Measurements from ENCODE around the gene MPND. TPM values are rescaled to one million over a fixed set of nuclear protein-coding genes. Genes with fewer than 3 reads are reported as not detected.

The MPND gene
- total and polyA plus RNA-seq, 2 of the 13 experiments (the other 11 are each of a cell fraction or from before 2014, with no cell fraction given): 10.8 to 15.8 TPM

DNA sequence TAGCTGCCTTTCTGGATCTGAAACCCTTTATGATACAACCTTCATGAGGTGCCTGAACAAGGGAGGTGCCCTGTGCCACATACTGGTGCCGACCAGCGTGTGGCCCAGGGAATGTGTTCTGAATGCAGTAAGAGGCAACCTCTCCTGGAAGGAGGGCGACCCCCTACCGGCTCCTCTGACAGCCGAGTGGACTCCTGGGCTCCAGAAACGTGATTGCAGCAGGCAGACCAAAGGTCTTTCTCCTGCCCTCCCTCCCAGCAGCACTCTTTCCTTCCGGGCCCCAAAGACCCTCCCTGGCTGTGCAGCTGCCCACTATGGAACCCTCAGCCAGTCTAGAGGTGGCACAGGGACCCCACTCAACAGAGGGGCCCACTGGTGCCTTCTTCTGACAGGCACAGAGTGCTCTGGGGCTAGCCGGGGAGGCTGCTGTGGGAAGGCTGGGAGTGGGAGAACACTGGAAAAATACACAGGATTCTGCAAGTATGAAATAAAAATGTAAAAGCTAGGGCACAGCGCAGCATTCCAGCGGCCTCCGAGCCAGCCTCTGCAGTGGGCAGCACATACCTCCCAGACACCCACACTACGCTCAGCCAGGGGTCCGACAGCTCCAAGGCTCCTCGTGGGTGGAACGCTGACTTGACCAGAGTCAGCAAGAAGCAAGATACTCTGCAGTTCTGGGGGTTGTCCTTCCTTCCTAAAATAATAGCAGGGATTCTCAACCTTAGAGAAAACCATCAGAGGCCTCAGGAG lies 42.1 kb downstream of the MPND start (continued):
- TF ChIP-seq ZNF672 (CRISPR knock-in tag; IDR thresholded peaks at IDR 0.05) (no peak), SP2 (CRISPR knock-in tag; IDR thresholded peaks at IDR 0.05) (no peak), NFE2L1 (CRISPR knock-in tag; IDR thresholded peaks at IDR 0.05; ENCODE audit: borderline replicate concordance) (no peak), ZNF557 (CRISPR knock-in tag; IDR thresholded peaks at IDR 0.05) (no peak), ZNF335 (CRISPR knock-in tag; IDR thresholded peaks at IDR 0.05) (no peak), HNRNPK (IDR thresholded peaks at IDR 0.05; ENCODE audit: low read depth, low read length, poor library complexity, severe bottlenecking) (no peak), RFX1 (IDR thresholded peaks at IDR 0.05) (no peak), ZSCAN29 (CRISPR knock-in tag; conservative IDR thresholded peaks at IDR 0.05) (no peak), ZEB1 (IDR thresholded peaks at IDR 0.05; ENCODE audit: insufficient replicate concordance, low read depth) (no peak), ZNF124 (CRISPR knock-in tag; IDR thresholded peaks at IDR 0.05) (no peak), ZFP36L1 (CRISPR knock-in tag; IDR thresholded peaks at IDR 0.05) (no peak)
- TF ChIP-seq, protein P1, sequence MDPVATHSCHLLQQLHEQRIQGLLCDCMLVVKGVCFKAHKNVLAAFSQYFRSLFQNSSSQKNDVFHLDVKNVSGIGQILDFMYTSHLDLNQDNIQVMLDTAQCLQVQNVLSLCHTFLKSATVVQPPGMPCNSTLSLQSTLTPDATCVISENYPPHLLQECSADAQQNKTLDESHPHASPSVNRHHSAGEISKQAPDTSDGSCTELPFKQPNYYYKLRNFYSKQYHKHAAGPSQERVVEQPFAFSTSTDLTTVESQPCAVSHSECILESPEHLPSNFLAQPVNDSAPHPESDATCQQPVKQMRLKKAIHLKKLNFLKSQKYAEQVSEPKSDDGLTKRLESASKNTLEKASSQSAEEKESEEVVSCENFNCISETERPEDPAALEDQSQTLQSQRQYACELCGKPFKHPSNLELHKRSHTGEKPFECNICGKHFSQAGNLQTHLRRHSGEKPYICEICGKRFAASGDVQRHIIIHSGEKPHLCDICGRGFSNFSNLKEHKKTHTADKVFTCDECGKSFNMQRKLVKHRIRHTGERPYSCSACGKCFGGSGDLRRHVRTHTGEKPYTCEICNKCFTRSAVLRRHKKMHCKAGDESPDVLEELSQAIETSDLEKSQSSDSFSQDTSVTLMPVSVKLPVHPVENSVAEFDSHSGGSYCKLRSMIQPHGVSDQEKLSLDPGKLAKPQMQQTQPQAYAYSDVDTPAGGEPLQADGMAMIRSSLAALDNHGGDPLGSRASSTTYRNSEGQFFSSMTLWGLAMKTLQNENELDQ (CRISPR knock-in tag; IDR thresholded peaks at IDR 0.05; ENCODE audit: borderline replicate concordance): no peak
- TF ChIP-seq, protein P2, sequence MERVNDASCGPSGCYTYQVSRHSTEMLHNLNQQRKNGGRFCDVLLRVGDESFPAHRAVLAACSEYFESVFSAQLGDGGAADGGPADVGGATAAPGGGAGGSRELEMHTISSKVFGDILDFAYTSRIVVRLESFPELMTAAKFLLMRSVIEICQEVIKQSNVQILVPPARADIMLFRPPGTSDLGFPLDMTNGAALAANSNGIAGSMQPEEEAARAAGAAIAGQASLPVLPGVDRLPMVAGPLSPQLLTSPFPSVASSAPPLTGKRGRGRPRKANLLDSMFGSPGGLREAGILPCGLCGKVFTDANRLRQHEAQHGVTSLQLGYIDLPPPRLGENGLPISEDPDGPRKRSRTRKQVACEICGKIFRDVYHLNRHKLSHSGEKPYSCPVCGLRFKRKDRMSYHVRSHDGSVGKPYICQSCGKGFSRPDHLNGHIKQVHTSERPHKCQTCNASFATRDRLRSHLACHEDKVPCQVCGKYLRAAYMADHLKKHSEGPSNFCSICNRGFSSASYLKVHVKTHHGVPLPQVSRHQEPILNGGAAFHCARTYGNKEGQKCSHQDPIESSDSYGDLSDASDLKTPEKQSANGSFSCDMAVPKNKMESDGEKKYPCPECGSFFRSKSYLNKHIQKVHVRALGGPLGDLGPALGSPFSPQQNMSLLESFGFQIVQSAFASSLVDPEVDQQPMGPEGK (CRISPR knock-in tag; IDR thresholded peaks at IDR 0.05): peak; percentile 24; the same call in 1 of the 2 replicates
- TF ChIP-seq, protein P3, sequence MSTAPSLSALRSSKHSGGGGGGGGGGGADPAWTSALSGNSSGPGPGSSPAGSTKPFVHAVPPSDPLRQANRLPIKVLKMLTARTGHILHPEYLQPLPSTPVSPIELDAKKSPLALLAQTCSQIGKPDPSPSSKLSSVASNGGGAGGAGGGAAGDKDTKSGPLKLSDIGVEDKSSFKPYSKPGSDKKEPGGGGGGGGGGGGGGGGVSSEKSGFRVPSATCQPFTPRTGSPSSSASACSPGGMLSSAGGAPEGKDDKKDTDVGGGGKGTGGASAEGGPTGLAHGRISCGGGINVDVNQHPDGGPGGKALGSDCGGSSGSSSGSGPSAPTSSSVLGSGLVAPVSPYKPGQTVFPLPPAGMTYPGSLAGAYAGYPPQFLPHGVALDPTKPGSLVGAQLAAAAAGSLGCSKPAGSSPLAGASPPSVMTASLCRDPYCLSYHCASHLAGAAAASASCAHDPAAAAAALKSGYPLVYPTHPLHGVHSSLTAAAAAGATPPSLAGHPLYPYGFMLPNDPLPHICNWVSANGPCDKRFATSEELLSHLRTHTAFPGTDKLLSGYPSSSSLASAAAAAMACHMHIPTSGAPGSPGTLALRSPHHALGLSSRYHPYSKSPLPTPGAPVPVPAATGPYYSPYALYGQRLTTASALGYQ (CRISPR knock-in tag; IDR thresholded peaks at IDR 0.05): no peak
- TF ChIP-seq, protein P4, sequence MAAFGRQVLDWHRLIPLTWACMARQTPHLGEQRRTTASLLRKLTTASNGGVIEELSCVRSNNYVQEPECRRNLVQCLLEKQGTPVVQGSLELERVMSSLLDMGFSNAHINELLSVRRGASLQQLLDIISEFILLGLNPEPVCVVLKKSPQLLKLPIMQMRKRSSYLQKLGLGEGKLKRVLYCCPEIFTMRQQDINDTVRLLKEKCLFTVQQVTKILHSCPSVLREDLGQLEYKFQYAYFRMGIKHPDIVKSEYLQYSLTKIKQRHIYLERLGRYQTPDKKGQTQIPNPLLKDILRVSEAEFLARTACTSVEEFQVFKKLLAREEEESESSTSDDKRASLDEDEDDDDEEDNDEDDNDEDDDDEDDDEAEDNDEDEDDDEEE (CRISPR knock-in tag; IDR thresholded peaks at IDR 0.05): no peak
- TF ChIP-seq, protein P5, sequence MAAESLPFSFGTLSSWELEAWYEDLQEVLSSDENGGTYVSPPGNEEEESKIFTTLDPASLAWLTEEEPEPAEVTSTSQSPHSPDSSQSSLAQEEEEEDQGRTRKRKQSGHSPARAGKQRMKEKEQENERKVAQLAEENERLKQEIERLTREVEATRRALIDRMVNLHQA (CRISPR knock-in tag; IDR thresholded peaks at IDR 0.05): no peak
- TF ChIP-seq, protein P6, sequence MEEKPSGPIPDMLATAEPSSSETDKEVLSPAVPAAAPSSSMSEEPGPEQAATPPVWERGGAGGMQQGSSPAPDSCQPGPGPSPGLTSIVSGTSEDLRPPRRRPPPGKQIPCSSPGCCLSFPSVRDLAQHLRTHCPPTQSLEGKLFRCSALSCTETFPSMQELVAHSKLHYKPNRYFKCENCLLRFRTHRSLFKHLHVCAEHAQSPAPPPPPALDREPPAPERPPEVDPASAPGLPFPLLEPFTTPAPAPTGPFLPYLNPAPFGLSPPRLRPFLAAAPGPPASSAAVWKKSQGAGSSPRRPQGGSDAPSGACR (CRISPR knock-in tag; IDR thresholded peaks at IDR 0.05): no peak
- TF ChIP-seq, protein P7, sequence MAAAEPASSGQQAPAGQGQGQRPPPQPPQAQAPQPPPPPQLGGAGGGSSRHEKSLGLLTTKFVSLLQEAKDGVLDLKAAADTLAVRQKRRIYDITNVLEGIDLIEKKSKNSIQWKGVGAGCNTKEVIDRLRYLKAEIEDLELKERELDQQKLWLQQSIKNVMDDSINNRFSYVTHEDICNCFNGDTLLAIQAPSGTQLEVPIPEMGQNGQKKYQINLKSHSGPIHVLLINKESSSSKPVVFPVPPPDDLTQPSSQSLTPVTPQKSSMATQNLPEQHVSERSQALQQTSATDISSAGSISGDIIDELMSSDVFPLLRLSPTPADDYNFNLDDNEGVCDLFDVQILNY (CRISPR knock-in tag; conservative IDR thresholded peaks at IDR 0.05): no peak
- TF ChIP-seq, protein P8, sequence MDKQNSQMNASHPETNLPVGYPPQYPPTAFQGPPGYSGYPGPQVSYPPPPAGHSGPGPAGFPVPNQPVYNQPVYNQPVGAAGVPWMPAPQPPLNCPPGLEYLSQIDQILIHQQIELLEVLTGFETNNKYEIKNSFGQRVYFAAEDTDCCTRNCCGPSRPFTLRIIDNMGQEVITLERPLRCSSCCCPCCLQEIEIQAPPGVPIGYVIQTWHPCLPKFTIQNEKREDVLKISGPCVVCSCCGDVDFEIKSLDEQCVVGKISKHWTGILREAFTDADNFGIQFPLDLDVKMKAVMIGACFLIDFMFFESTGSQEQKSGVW (CRISPR knock-in tag; IDR thresholded peaks at IDR 0.05; ENCODE audit: borderline replicate concordance): no peak

All from HepG2 (cell line).